Ramos (cell line): Measurements from ENCODE around the gene THY1.
"Not testable (repeated sequence)": the region's sequence is repeated elsewhere in the genome, so short reads cannot be mapped to it uniquely, and the experiment has no call there.

Experiments
- in situ Hi-C: fragments of 300-500 bp; cut with MboI; formaldehyde crosslinking; loops from one replicate; pipeline ENCODE4 v1.14.3; 2022; ENCODE audit warnings: low sequenced_read_pairs; ENCODE audit not compliant: unreplicated experiment

THY1 gene

DNA sequence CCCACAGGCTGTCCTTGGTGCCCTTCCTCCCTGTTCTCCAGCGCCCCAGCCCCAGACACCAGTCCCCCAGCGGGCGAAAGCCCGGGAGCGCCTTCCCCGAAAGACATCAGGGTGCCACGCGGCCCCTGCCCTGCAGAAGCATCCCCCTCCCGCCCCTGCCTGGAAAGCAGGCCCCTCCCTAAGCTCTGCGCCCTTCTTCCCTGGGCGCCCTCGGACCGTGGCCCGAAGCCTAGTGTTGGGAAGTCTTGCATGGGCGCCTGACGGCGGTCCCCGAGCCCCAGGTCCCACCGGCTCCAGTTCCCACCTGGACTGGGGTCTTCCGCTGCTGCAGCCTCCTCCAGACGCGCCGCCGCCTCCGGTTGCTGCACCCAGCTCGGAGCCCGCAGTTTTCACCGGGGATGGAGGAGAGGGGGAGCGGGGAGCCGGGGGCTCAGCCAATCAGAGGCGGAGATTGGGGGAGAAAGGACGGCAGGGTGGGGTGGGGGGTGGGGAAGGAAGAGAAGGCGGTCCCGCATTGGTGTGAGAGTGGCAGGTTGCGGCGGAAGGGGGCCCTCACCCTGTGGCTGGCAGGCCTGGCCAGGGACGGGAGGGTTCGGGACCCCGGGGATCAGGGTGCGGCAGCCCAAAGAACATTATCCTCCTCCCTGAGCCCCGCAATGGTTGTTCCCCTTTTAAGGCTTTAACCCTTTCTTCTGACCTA, at the start of gene THY1:
THY1 (minus strand) TSS at position 364 of the 700 bp plus-strand sequence. CDS start 2,267 bp downstream, outside the sequence.
- in situ Hi-C loops: no loop called here

DNA sequence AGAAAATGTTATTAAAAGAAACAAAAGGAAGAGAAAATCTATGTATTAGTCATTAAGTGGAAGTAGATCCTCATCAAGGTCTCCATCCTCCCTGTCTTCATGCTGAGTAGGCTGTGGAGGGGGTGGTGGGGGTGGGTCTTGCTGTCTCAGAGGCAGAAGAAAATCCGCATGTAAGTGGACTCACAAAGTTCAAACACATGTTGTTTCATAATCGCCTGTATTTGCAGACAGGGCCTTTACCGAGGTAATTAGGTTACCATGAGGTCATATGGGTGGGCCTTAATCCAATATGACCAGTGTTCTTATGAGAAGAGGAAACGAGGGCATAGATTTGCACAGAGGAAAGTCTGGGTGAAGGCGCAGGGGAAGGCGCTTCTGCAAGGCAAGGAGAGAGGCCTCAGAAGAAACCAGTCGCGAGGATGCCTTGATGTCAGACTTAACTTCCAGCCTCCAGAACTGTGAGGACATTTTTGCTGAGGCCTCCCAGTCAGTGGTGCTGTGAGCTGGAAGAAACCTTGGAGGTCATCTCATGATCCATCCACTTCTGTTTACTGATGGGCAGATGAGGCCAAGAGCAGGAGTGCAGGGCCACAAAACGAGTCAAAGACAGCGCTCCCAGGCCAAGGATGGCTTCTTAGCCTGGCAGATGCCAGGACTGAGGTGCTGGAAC, 49.3 kb upstream of the THY1 start:
- in situ Hi-C loops: loop anchor here (5.0 kb wide), 1 partner anchor 115 kb away; no protein-coding TSS in a partner anchor

DNA sequence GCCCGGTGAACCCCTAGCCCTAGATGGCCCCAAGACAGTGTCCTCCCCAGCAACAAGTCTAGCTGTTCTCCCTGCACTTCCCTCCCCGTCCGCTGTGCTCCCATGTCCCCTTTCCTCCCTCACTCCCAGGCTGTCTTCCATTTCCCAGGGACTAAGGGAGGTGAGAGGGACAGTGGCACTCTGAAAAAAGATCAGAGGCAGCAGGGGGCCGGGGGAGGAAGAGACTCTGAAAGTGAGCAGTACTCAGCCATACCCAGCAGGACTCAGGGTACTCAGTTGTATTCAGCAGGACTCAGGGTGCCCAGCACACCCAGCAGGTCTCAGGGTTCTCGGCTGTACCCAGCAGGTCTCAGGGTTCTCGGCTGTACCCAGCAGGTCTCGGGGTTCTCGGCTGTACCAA, 48.4 kb upstream of the THY1 start:
- in situ Hi-C loops: loop anchor here (5.0 kb wide), 1 partner anchor 114 kb away; no protein-coding TSS in a partner anchor

DNA sequence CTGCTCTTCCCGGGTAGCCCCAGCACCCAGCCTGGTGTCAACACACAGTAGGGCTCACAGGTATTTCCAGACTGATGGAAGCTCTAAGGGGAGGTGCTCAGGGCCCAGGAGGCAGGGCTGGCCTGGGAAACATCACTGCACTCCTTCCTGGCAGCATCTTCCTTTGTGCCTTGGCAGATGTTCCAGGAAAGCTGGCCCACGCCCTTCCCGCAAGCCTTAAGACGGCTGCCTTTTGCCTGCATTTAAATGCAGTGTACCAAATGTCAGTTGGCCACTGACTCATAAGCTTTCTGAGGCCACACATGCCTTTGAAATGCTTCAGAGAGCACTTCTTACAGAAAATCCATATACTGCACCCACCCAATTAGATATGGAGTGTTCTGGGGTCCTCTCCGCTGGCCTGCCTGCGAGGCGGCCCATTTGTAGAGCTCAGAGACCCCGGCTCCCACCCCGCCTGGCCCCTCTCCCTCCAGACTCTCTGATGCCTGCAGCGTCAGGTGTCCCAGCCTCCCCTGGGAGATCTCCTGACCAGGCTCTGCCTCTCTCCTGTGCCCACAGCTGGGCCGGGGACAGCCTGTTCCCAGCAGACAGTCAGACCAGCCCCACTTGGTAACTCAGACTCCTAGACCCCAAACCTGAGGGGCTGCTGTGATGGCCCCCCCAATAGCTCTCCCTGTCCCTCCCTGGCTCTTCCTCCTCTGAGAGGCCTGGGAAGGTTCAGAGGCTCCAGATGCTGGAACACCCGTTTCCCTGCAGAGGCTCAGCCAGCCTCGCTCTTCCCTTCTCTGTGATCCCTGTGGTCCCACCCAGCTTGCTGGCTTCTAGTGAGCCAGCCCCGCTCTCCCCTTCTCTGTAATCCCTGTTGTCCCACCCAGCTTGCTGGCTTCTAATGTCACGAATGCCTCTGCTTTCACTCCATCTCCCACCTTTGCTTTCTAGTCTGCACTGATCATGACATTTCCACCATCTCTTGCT, 47.6 kb upstream of the THY1 start:
- in situ Hi-C loops: loop anchor here (5.0 kb wide), 1 partner anchor 113 kb away; no protein-coding TSS in a partner anchor

DNA sequence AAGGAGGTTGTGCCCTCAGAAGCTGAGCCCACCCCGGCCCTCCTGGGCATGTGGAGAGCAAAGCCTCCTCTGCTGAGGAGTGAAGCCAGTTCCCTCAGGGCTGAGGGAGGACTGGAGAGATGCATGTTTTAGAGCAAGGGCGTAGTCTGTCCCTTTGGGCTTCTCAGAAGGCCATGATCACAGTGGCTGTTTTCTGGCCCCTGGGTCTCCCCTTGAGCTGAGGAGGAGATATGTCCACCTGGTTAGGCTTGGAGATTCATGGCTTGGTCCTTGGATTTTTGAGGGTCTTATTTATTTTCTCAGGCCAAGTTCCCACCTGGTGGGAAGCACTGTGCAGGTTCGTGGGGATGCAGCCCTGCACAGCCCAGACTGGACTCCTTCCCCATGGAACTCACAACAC, 46.5 kb upstream of the THY1 start:
- in situ Hi-C loops: no loop called here

DNA sequence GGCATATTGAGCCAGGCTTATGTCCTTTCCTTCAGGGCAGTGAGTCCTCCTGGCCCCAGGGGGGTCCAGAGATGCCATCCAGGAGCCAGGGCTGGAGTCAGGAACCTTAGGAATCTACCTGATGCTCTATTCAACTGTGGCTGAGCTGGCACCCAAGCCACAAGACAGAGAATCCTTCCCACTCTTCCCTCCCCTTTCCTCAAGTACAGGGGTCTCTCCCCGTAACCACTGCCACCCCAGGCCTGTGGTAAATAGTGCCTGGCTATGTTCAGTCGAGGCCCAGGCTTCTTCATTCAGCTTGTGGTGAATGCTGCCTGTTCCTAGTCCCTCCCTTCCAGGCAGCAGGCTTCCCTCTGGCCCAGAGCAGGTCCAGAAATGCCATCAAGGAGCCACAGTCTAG, 45.5 kb upstream of the THY1 start:
- in situ Hi-C loops: no loop called here

DNA sequence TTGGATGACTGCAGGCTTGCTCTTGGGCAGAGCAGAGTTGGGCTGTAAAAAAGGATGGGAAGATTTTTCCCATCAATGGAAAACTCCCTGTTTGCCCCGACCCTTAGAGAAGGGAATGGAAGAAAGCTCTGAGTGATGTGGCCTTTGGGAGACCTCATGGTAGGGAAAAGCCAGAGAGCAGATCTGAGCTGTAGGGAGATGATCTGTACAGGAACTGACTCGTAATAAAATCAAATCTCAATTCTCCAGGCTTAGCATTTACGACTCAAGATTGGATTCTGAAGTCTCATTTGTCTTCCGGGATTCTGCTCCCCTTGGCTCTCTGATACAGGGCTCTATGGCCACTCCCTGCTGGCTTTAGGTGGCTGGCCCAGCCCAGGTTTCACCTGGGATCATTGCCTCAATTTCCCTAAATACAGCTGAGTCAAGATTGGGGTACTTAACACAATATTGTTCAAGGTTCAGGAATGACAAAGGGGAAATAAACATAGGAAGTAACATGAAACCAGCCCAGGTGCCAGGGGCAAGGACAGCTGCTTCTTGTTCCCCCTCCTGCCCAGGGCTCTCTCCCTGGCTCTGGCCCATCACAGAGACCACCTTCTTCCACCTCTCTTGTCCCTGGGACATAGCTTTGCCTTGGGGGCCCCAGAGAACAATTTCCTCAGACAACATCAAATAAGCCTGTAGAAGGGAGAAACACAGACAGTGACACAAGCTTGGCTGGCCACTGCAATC, 38.4 kb upstream of the THY1 start:
- in situ Hi-C loops: no loop called here

DNA sequence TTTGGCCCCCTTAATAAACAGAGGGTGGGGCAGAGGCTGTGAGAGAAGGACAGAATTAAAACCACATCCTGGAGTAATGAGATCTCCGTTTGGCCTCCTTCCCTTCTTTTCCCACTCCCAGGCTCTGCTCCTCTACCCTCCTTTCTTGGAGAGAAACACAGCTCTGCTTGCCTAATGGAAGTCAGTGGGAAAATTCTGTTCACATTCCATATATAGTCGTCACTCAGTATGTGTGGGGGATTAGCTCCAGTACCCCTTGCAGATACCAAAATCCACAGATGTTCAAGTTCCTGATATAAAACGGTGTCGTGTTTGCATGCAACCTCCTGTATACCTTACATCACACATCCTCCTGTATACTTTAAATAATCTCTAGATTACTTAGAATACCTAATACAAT, 37.6 kb upstream of the THY1 start:
- in situ Hi-C loops: no loop called here

DNA sequence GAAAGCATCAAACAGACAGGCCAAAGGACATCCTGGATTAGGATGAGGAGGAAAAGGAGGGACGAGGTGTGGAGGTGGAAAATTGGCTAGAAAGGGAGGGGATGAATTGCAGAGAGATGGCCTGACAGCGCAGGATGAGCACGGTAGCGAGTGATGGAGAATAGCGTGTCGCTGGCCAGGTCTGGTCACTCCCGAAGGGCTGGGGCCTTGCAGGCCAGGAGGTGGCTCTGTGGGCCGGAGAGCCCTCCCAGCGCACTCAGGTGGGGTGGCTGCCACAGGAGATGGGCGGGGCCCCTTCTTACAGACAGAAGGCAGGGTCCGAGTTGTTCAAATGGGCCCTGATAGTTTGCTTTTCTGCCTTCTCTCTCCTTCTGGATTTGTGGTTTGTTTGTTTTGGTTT, 37.1 kb upstream of the THY1 start:
- in situ Hi-C loops: no loop called here

DNA sequence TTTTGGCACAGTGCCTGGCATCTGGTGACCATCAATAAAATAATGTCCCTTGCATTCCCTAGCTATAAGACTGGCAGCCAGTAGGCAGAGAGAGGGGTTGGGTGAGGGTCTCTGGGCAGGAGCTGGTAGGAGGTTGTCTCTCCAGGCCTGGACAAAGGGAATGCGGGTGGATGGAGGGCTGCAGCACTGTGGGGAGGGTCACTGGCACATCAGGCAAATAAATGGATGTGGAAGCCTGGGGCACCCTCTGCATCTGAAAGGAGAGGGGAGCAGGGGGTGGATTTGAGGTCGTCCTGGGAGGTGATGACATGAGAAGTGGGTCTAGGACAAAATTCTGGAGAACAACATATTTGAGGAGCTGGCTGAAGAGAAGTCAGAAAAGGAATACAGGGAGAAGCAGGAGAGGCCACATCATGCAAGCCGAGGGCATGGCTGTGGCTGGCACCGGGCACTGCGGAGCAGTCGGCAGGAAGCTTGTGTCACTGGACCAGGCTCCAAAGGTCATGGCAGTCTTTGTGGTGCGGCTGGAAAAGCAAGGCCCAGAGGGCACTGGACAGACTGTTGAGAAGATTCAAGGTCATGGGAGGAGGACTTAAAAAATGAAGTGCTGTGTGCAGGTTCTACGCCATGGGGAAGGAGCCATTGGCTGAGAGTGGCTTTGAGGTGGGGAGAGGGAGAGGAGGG, 36.5 kb upstream of the THY1 start:
- in situ Hi-C loops: no loop called here

DNA sequence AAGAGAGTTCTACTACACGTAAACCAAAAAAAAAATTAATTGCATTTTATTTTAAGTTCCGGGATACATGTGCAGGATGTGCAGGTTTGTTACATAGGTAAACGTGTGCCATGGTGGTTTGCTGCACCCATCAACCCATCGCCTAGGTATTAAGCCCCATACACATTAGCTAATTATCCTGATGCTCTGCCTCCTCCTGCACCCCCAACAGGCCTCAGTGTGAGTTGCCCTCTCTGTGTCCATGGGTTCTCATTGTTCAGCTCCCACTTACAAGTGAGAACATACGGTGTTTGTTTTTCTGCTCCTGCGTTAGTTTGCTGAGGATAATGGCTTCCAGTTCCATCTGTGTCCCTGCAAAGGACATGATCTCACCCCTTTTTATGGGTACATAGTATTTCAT, 32.7 kb upstream of the THY1 start:
- in situ Hi-C loops: not testable (repeated sequence)

DNA sequence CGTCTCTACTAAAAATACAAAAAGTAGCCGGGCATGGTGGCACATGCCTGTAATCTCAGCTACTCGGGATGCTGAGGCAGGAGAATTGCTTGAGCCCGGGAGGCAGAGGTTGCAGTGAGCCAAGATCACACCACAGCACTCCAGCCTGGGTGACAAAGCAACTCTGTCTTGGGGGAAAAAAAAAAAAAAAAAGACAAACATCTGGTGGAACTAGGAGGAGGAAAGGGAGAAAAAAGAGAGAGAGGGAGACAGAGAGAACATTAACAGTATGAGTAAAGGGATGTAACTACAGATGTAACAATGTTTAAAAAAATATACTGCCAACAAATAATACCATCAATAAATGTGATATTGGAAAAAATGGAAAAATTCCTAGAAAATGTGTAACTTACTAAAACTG, 32.3 kb upstream of the THY1 start:
- in situ Hi-C loops: not testable (repeated sequence)

DNA sequence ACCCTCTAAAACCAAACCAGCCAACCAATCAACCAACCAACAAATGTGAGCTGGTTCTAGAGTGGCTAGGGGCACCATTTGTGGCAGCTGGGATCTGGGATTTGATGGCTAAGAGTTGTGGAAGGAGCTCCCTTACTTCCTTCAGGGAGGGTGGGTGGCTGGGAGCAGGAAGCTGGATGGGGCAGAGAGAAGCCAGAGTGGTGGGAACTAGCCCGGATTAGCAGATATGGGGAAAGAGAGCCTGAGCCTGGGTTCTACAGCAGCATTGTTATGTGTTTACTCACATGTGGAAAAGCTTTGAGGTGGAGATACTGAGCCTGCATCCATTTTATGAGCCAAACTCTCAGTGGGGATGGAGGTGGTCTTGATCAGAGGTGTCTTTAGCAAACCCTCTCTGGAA, 30.9 kb upstream of the THY1 start:
- in situ Hi-C loops: no loop called here

DNA sequence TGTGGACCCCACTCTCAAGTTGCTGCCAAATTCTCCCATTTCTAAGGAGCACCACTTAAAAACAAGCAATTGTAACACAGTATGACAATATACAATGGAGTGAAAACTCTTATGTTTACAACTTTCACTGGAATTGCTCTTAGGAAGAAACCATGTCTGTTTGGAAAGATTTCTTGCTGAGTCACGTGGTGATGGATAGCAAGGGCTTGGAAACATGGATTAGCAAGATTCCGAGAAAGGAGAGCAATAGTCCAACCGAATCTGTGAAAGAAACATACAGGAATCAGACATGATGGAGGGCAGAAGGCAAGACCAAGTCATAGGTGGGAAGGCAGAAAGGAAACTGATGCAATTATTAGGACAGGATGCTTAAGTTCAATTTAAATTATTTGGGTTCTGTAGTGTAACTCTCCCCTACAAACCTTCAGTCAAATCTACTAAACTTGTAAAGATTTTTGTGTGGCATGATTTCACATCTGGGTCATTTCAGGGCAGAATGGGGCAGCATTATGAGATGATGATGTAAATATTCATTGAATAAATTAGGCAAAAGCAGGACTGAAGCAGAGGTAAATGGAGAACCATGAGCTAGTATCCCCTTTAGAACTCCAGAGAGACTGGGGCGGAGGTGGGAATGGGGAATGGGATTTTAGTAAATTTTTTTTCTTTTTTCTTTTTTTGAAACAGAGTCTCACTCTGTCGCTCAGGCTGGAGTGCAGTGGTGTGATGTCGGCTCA, 27.8 kb upstream of the THY1 start:
- in situ Hi-C loops: no loop called here

DNA sequence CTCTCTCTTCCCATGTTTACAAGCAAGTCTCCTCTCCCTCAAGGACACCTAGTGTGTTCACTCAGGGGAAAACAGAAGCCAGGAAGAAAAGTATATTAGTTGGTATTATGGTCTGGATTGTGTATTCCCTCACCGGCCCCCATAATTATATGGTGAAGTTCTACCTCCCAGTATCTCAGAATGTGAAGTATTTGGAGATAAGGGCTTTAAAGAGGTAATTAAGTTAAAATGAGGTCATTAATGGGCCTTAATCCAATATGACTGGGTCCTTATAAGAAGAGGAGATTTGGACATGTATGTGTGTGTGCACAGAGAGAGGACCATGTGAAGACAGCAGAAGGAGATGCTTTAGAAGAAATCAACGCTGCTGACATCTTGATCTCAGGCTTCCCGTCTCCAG, 26.5 kb upstream of the THY1 start:
- in situ Hi-C loops: no loop called here

DNA sequence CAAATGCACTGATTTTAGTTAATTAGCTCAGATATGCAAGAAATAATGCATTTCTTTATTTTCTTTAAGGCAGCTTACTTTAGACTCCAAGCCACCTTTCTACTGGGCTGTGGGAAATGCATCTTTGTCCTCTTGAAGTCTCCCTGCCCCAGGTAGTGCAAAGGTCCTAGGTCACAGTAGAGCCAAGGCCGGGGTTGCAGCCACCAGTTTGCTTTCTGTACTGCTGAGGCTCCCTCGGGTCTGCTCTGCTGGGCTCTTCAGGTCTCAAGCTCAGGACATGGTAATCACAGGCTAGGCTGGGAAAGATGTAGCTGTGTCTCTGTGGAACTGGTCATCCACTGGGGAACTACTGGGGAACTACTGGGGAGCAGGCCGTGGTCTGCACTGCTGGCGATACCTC, 25.4 kb upstream of the THY1 start:
- in situ Hi-C loops: no loop called here

DNA sequence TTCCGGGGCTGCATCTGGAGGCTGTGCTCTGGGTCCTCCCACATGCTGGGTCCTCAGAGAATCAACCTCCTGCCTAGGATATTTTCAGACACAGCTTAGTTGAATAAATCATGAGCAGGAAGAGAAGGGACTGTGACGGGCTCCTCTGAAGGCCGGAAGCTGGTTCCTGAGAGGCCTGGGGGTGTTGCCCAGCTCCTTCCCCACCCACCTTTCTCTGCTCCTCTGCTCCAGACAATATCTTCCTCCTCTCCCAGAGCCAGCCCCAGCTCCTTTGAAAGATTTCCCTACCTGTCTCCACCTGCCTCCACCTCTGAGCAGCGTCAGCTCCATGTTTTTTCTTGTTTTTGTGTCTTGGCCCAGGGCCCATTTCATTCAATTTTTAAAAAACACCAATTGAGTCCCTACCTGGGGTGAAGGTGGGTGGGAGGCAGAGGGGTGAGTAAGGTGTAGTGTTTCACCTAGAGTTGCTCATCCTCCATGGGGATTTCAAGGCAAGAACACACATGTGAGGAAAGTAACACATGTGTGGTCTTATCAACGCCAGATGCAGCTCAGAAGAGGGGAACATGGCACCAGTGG, 24.8 kb upstream of the THY1 start:
- in situ Hi-C loops: no loop called here

DNA sequence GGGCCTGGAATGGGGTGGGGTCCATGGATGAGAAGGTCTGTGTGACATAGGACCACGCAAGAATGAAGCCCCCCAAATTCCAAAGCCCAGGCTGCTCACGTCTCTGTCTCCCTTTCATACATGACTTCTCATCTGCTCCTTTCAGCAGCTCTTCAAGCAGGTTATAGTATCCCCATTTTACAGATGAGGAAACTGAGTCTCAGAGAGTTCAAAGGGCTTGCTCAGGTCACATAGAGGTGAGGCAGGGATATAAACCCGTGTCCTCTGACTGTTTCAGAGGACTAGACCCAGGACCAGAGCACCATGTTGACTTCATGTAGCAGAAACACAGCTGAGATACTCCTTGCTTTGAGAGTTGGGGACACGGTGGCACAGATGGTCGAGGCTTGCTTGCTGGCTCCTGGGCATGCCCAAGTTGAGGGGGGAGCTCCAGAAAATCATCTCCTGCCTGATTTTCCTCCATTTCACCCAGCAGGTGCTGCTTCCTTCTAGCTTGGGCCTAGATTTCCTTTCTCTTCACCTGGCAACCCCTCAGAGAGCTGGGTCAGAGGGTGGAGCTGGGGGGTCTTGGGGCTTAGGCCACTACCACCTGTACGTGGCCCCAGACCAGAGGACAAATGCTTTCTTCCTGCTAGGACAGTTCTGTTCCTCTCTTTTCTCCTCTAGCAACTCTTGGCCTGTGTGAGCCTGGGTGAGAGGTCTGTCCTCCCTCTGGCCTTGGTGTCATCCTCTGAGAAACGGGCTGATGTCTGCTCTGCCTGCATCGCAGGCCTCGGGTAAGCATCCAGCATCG, 24.1 kb upstream of the THY1 start:
- in situ Hi-C loops: no loop called here
